Neural progenitor cell (in vitro differentiated cells): ENCODE measurements around the gene FAM131C.

Source experiments
- CTCF ChIP-seq: fragments of 200-600 bp; sonication (generic); IDR thresholded peaks from 2 replicates; pipeline ENCODE4 v1.5.1; 2017; ENCODE audit warnings: antibody characterized with exemption, mild to moderate bottlenecking
- EZH2 ChIP-seq: fragments of 200-600 bp; sonication (generic); IDR thresholded peaks from 2 replicates; pipeline ENCODE4 v1.6.1; 2017; ENCODE audit warnings: antibody characterized with exemption, mild to moderate bottlenecking, moderate library complexity
- EZH2phosphoT487 ChIP-seq: fragments of 200-600 bp; sonication (generic); IDR thresholded peaks from 2 replicates; pipeline ENCODE4 v1.6.1; 2017; ENCODE audit warnings: antibody characterized with exemption

GRCh38 chr1:16065269-16065576 is 8.2 kb downstream of the FAM131C start:
- TF ChIP-seq CTCF (no peak), EZH2 (no peak), EZH2phosphoT487 (no peak)
